SK-N-SH (cell line): ENCODE measurements around the gene EWSR1. TPM values are rescaled to one million over a fixed set of nuclear protein-coding genes. Genes with fewer than 3 reads are reported as not detected.

Source experiments
- CTCF ChIA-PET: fragments of 300-600, 350-600 bp; formaldehyde crosslinking; extraction: SDS; loops from one replicate; lab custom pipeline; 2021; lab: Yijun Ruan, JAX
- POLR2A ChIA-PET: fragments of 350-600 bp; sonication (Branson Sonifier 250); formaldehyde crosslinking; extraction: SDS; loops from one replicate; lab custom pipeline; 2020; ENCODE audit warnings: antibody characterized with exemption, inconsistent platforms; lab: Yijun Ruan, JAX
- DNase-seq: peaks from one replicate; pipeline ENCODE4 v3.0.0; 2012
- H2AFZ ChIP-seq: fragments of 200-600 bp; sonication (generic); 2 replicates; pipeline ENCODE4 v1.8.1; 2016; ENCODE audit warnings: antibody characterized with exemption, mild to moderate bottlenecking, low read depth
- H3F3A ChIP-seq: fragments of 200-600 bp; sonication (generic); replicated peaks from 2 replicates; pipeline ENCODE3; 2016; ENCODE audit warnings: antibody characterized with exemption, mild to moderate bottlenecking; ENCODE audit not compliant: insufficient read depth
- H3K27ac ChIP-seq, 2 experiments: fragments of 200-500 bp in 1 of 2; fragments of 200-600 bp in 1 of 2; sonication (Bioruptor generic) in 1 of 2; sonication (generic), shearing (Covaris generic) in 1 of 2; 2 replicates each; pipeline versions ENCODE4 v1.5.1 to v1.6.1; 2014 to 2016; ENCODE audit warnings: low read depth in 2 of 2, inconsistent platforms in 1 of 2, low read length in 1 of 2, mild to moderate bottlenecking in 1 of 2, mixed read lengths in 1 of 2
- H3K27me3 ChIP-seq: fragments of 200-600 bp; sonication (generic), shearing (Covaris generic); 2 replicates; pipeline ENCODE4 v1.6.1; 2016; ENCODE audit warnings: mixed run types; ENCODE audit not compliant: insufficient read depth
- H3K36me3 ChIP-seq, 2 experiments: fragments of 200-500 bp in 1 of 2; fragments of 200-600 bp in 1 of 2; sonication (Bioruptor generic) in 1 of 2; sonication (generic) in 1 of 2; replicated peaks in 1 of 2; 2 replicates each; pipeline versions ENCODE3 to v1.5.1; 2014 to 2016; ENCODE audit warnings: low read length in 1 of 2, mild to moderate bottlenecking in 1 of 2; ENCODE audit not compliant: insufficient read depth in 2 of 2, control insufficient read depth in 1 of 2
- H3K4me1 ChIP-seq, 2 experiments: fragments of 200-500 bp in 1 of 2; fragments of 200-600 bp in 1 of 2; sonication (Bioruptor generic) in 1 of 2; sonication (generic), shearing (Covaris generic) in 1 of 2; 2 replicates each; pipeline versions ENCODE4 v1.5.1 to v1.6.1; 2014 to 2016; ENCODE audit warnings: low read depth in 1 of 2, low read length in 1 of 2, mixed run types in 1 of 2; ENCODE audit not compliant: insufficient read depth in 2 of 2, control insufficient read depth in 1 of 2
- H3K4me2 ChIP-seq: fragments of 200-600 bp; sonication (generic), shearing (Covaris generic); 2 replicates; pipeline ENCODE4 v1.6.1; 2017; ENCODE audit warnings: mixed run types
- H3K4me3 ChIP-seq, 2 experiments: fragments of 200-500 bp in 1 of 2; fragments of 200-600 bp in 1 of 2; sonication (Bioruptor generic) in 1 of 2; sonication (generic), shearing (Covaris generic) in 1 of 2; 2 replicates each; pipeline versions ENCODE4 v1.5.1 to v1.8.1; 2014 to 2016; ENCODE audit warnings: low read depth in 2 of 2, inconsistent platforms in 1 of 2, low read length in 1 of 2, mild to moderate bottlenecking in 1 of 2, mixed read lengths in 1 of 2, moderate library complexity in 1 of 2
- H3K79me2 ChIP-seq: fragments of 200-600 bp; sonication (generic); 2 replicates; pipeline ENCODE4 v1.8.1; 2017; ENCODE audit warnings: mild to moderate bottlenecking; ENCODE audit not compliant: insufficient read depth
- H3K9ac ChIP-seq: fragments of 200-600 bp; sonication (generic); 2 replicates; pipeline ENCODE4 v1.6.1; 2017; ENCODE audit warnings: mixed run types
- H3K9me2 ChIP-seq: fragments of 200-600 bp; sonication (generic); 2 replicates; pipeline ENCODE4 v1.6.1; 2017; ENCODE audit warnings: mixed run types
- H3K9me3 ChIP-seq: fragments of 200-600 bp; sonication (generic); 2 replicates; pipeline ENCODE4 v1.6.1; 2017; ENCODE audit warnings: mixed run types, mild to moderate bottlenecking, moderate library complexity
- H4K20me1 ChIP-seq: fragments of 200-600 bp; sonication (generic); 2 replicates; pipeline ENCODE4 v1.6.1; 2017; ENCODE audit warnings: mild to moderate bottlenecking, mixed run types; ENCODE audit not compliant: insufficient read depth
- CHD2 ChIP-seq: fragments of 150-350 bp; IDR thresholded peaks from 2 replicates; pipeline ENCODE4 v1.6.1; 2018; ENCODE audit warnings: low read length; ENCODE audit not compliant: partially characterized antibody
- ELF1 ChIP-seq: IDR thresholded peaks from 2 replicates; pipeline ENCODE4 v1.4.0; 2012
- EP300 ChIP-seq, 2 experiments: IDR thresholded peaks; 2 replicates each; pipeline versions ENCODE4 v1.4.0 to v1.6.1; 2012; ENCODE audit warnings: borderline replicate concordance in 1 of 2, low read depth in 1 of 2, low read length in 1 of 2
- FOXJ3 ChIP-seq: sonication (generic); formaldehyde crosslinking; IDR thresholded peaks from 2 replicates; pipeline ENCODE4 v1.5.1; 2020; ENCODE audit warnings: mild to moderate bottlenecking, missing genetic modification reagents
- FOXM1 ChIP-seq: IDR thresholded peaks from 2 replicates; pipeline ENCODE4 v1.4.0; 2012; ENCODE audit warnings: low read depth, mild to moderate bottlenecking
- GATA2 ChIP-seq: sonication (generic); formaldehyde crosslinking; IDR thresholded peaks from 2 replicates; pipeline ENCODE4 v1.5.0; 2020; ENCODE audit warnings: mild to moderate bottlenecking, missing genetic modification reagents
- MXI1 ChIP-seq: IDR thresholded peaks from 2 replicates; pipeline ENCODE4 v1.6.1; 2012; ENCODE audit warnings: mild to moderate bottlenecking, low read depth, low read length, improper control_type of control experiment
- NFIC ChIP-seq: IDR thresholded peaks from 2 replicates; pipeline ENCODE4 v1.4.0; 2012; ENCODE audit warnings: borderline replicate concordance
- PBX3 ChIP-seq: IDR thresholded peaks from 2 replicates; pipeline ENCODE4; 2012
- RCOR1 ChIP-seq: fragments of 150-350 bp; IDR thresholded peaks from 2 replicates; pipeline ENCODE4 v1.6.1; 2017; ENCODE audit warnings: antibody characterized with exemption, low read length
- SMC3 ChIP-seq: IDR thresholded peaks from 2 replicates; pipeline ENCODE4 v1.6.1; 2012; ENCODE audit warnings: low read depth, low read length, improper control_type of control experiment
- TCF12 ChIP-seq: IDR thresholded peaks from 2 replicates; pipeline ENCODE4 v1.4.0; 2012
- YY1 ChIP-seq: IDR thresholded peaks from 2 replicates; pipeline ENCODE4 v1.4.0; 2012; ENCODE audit warnings: low read depth, mild to moderate bottlenecking
- WGBS: methylation state at CpG from one replicate; pipeline ENCODE4 v1.1.6; 2017; ENCODE audit warnings: low lambda C conversion rate; 5-methylcytosine and 5-hydroxymethylcytosine counted together
- polyA plus RNA-seq, 3 experiments: library from polyadenylated mRNA; depleted of rRNA; stranded (reverse); fragments of >200 nt; gene quantifications; 2 replicates each; pipeline ENCODE4 v1.2.3, GENCODE V29; 2012
- TF ChIP-seq, protein P1 (sequence below): IDR thresholded peaks from 2 replicates; pipeline ENCODE4 v1.4.0; 2012; ENCODE audit warnings: low read depth
- TF ChIP-seq, protein P2 (sequence below): IDR thresholded peaks from 2 replicates; pipeline ENCODE4 v1.4.0; 2012; ENCODE audit warnings: low read depth, borderline replicate concordance
- TF ChIP-seq, protein P3 (sequence below): IDR thresholded peaks from 2 replicates; pipeline ENCODE4 v1.6.1; 2012; ENCODE audit warnings: mild to moderate bottlenecking, low read depth, low read length, moderate library complexity
- TF ChIP-seq, protein P4 (sequence below): fragments of 150-350 bp; IDR thresholded peaks from 2 replicates; pipeline ENCODE4 v1.6.1; 2017; ENCODE audit warnings: antibody characterized with exemption, low read length, low read depth, borderline replicate concordance

Gene EWSR1
- polyA plus RNA-seq, 1 of the 3 experiments (the other 2 are of a cell fraction) = 173 TPM

GRCh38 chr22:29342577-29343312, 74.7 kb downstream of the EWSR1 start:
- H3K9ac ChIP-seq = no peak overlapping the region
- POLR2A ChIA-PET = interaction anchor here (0.7 to 1.1 kb wide), 2 partner anchors 8 to 138 kb away, joined by 3 read pairs; no protein-coding TSS in a partner anchor
- no peaks in the 10 kb centered on the region for H3K79me2 ChIP-seq
- no peaks in the 10 kb centered on the region for H3K27me3 ChIP-seq
- no peaks in the 10 kb centered on the region for H3K9me2 ChIP-seq
- H3K4me2 ChIP-seq = peak overlapping the region; percentile 56; the same call in 1 of the 2 replicates
- H3K4me1 ChIP-seq = peaks cover 20 to 56% of the 10 kb centered on the region in 2 experiments
- no peaks in the 10 kb centered on the region for H3K9me3 ChIP-seq
- DNase-seq = peak; percentile 69
- TF ChIP-seq ELF1 (no peak), GATA2 (peak; percentile 58), EP300 (IDR thresholded peaks at IDR 0.05; ENCODE audit: borderline replicate concordance in 1 of 2, low read depth in 1 of 2, low read length in 1 of 2) (0 out of 4 replicates have a peak, but pooled peaks of 1 of the 2 experiments have one; percentile 36), MXI1 (0 out of 2 replicates have a peak, but pooled peaks have one; percentile 31), FOXM1 (no peak)
- peaks cover 22 to 62% of the 10 kb centered on the region in 2 experiments for H3K36me3 ChIP-seq
- CTCF ChIA-PET = interaction anchor here (0.7 to 1.7 kb wide), 14 partner anchors 8 to 97 kb away, joined by 3 to 9 read pairs (median 4); partner anchors contain the start of gene GAS2L1
- peak overlapping the region; percentile 89 to 95 for H3K27ac ChIP-seq
- H3K4me3 ChIP-seq = no peak overlapping the region
- no peak overlapping the region for H2AFZ ChIP-seq
- H3F3A ChIP-seq = peaks cover 26% of the 10 kb centered on the region
- H4K20me1 ChIP-seq = no peaks in the 10 kb centered on the region
- WGBS = 85% methylated on average over 8 of the region's 10 CpGs

GRCh38 chr22:29343313-29343805, 75.3 kb downstream of the EWSR1 start:
- ChIA-PET POLR2A (interaction anchor here (0.7 to 1.1 kb wide), 3 partner anchors 9 to 210 kb away, joined by 3 to 4 read pairs (median 3); no protein-coding TSS in a partner anchor), CTCF (interaction anchor here (1.0 to 1.5 kb wide), 7 partner anchors 8 to 37 kb away, joined by 3 to 7 read pairs (median 4); partner anchors contain the start of gene GAS2L1)
- H3K4me3 ChIP-seq = no peak overlapping the region

More at GRCh38 chr22:29343313-29343805, 75.3 kb downstream of the EWSR1 start:
- Histone ChIP-seq H3K9me2 (no peaks in the 10 kb centered on the region), H2AFZ (no peak overlapping the region), H3K9me3 (no peaks in the 10 kb centered on the region), H3F3A (peaks cover 26% of the 10 kb centered on the region), H4K20me1 (no peaks in the 10 kb centered on the region), H3K27me3 (no peaks in the 10 kb centered on the region), H3K27ac (peak overlapping the region; percentile 89 to 95), H3K79me2 (no peaks in the 10 kb centered on the region), H3K4me1 (peaks cover 20 to 56% of the 10 kb centered on the region in 2 experiments), H3K36me3 (peaks cover 20 to 62% of the 10 kb centered on the region in 2 experiments), H3K9ac (peak overlapping the region; percentile 35; the same call in 1 of the 2 replicates), H3K4me2 (peak overlapping the region; percentile 56)
- 35% methylated on average over 4 of the region's 7 CpGs for WGBS
- peak; percentile 92 for DNase-seq
- TF ChIP-seq FOXJ3 (CRISPR knock-in tag) (0 out of 2 replicates have a peak, but pooled peaks have one; percentile 55), YY1 (no peak), ELF1 (no peak), RCOR1 (peak; percentile 58; the same call in 1 of the 2 replicates), SMC3 (no peak), CHD2 (peak; percentile 49), TCF12 (peak; percentile 78), PBX3 (no peak; the same call in 1 of the 2 replicates), NFIC (peak; percentile 51; the same call in 1 of the 2 replicates), MXI1 (peak; percentile 79; the same call in 1 of the 2 replicates)
- TF ChIP-seq, protein P1, sequence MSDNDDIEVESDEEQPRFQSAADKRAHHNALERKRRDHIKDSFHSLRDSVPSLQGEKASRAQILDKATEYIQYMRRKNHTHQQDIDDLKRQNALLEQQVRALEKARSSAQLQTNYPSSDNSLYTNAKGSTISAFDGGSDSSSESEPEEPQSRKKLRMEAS = peak; percentile 55; the same call in 1 of the 2 replicates
- TF ChIP-seq, protein P2, sequence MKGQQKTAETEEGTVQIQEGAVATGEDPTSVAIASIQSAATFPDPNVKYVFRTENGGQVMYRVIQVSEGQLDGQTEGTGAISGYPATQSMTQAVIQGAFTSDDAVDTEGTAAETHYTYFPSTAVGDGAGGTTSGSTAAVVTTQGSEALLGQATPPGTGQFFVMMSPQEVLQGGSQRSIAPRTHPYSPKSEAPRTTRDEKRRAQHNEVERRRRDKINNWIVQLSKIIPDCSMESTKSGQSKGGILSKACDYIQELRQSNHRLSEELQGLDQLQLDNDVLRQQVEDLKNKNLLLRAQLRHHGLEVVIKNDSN = peak; percentile 64; the same call in 1 of the 2 replicates
- TF ChIP-seq, protein P3, sequence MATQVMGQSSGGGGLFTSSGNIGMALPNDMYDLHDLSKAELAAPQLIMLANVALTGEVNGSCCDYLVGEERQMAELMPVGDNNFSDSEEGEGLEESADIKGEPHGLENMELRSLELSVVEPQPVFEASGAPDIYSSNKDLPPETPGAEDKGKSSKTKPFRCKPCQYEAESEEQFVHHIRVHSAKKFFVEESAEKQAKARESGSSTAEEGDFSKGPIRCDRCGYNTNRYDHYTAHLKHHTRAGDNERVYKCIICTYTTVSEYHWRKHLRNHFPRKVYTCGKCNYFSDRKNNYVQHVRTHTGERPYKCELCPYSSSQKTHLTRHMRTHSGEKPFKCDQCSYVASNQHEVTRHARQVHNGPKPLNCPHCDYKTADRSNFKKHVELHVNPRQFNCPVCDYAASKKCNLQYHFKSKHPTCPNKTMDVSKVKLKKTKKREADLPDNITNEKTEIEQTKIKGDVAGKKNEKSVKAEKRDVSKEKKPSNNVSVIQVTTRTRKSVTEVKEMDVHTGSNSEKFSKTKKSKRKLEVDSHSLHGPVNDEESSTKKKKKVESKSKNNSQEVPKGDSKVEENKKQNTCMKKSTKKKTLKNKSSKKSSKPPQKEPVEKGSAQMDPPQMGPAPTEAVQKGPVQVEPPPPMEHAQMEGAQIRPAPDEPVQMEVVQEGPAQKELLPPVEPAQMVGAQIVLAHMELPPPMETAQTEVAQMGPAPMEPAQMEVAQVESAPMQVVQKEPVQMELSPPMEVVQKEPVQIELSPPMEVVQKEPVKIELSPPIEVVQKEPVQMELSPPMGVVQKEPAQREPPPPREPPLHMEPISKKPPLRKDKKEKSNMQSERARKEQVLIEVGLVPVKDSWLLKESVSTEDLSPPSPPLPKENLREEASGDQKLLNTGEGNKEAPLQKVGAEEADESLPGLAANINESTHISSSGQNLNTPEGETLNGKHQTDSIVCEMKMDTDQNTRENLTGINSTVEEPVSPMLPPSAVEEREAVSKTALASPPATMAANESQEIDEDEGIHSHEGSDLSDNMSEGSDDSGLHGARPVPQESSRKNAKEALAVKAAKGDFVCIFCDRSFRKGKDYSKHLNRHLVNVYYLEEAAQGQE = no peak
- TF ChIP-seq, protein P4, sequence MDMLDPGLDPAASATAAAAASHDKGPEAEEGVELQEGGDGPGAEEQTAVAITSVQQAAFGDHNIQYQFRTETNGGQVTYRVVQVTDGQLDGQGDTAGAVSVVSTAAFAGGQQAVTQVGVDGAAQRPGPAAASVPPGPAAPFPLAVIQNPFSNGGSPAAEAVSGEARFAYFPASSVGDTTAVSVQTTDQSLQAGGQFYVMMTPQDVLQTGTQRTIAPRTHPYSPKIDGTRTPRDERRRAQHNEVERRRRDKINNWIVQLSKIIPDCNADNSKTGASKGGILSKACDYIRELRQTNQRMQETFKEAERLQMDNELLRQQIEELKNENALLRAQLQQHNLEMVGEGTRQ = peak; percentile 54; the same call in 1 of the 2 replicates
